GM12891 (cell line): ENCODE results near the gene NANOS3.

Experiments
- PAX5 ChIP-seq: IDR thresholded peaks from 2 replicates; pipeline ENCODE4 v1.6.1; 2011; ENCODE audit warnings: low read length, moderate library complexity, mild to moderate bottlenecking; ENCODE audit not compliant: insufficient read depth, severe bottlenecking
- POLR2A ChIP-seq: IDR thresholded peaks from 2 replicates; pipeline ENCODE4 v1.6.1; 2011; ENCODE audit warnings: low read depth, low read length, control low read depth
- POLR2AphosphoS5 ChIP-seq: IDR thresholded peaks from 2 replicates; pipeline ENCODE4 v1.6.1; 2011; ENCODE audit warnings: low read depth, low read length, control low read depth
- SPI1 ChIP-seq: IDR thresholded peaks from 2 replicates; pipeline ENCODE4 v1.6.1; 2011; ENCODE audit warnings: low read depth, low read length, control low read depth
- TAF1 ChIP-seq: IDR thresholded peaks from 2 replicates; pipeline ENCODE4 v1.6.1; 2011; ENCODE audit warnings: low read depth, low read length, control low read depth

DNA sequence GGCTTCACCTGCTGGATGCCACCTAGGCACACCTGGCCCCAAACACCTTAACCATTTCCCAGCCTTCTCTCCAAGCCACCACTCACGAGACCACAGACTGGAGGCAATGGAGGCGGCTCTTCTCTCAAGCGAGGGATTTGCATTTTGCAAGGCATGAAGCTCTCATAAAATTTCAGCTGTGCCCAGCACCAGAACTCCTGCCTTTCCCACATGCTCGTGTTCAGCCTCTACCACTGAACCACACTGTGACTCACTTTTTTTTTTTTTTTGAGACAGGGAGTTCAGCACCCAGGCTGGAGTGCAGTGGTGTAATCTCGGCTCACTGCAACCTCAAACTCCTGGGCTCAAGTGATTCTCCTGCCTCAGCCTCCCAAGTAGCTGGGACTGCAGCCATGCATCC lies 10.6 kb downstream of the NANOS3 start:
- TF ChIP-seq POLR2A (no peak), POLR2AphosphoS5 (no peak), PAX5 (no peak), SPI1 (no peak), TAF1 (no peak)
